C4-2B (cell line): ENCODE data around the gene ALAS2.

ENCODE experiments used
- CTCF ChIP-seq: fragments of 450-650 bp; conservative IDR thresholded peaks from 2 replicates; pipeline ENCODE4 v1.5.1; 2017; ENCODE audit warnings: mild to moderate bottlenecking
- ZFX ChIP-seq: fragments of 450-650 bp; IDR thresholded peaks from 2 replicates; pipeline ENCODE4 v1.6.1; 2017

- no peak for TF ChIP-seq CTCF
- no peak for TF ChIP-seq ZFX
These were observed 44.2 kb upstream of the ALAS2 start, which contains the start of gene PAGE2B for GRCh38 chrX:55074851-55075467.
